Measurements from ENCODE around the gene PBX4. TPM values are rescaled to one million over a fixed set of nuclear protein-coding genes. Genes with fewer than 3 reads are reported as not detected.

Gene PBX4, protein sequence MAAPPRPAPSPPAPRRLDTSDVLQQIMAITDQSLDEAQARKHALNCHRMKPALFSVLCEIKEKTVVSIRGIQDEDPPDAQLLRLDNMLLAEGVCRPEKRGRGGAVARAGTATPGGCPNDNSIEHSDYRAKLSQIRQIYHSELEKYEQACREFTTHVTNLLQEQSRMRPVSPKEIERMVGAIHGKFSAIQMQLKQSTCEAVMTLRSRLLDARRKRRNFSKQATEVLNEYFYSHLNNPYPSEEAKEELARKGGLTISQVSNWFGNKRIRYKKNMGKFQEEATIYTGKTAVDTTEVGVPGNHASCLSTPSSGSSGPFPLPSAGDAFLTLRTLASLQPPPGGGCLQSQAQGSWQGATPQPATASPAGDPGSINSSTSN
- 0.26 TPM in 1 of 2 replicates, not detected in the other for total RNA-seq

DNA sequence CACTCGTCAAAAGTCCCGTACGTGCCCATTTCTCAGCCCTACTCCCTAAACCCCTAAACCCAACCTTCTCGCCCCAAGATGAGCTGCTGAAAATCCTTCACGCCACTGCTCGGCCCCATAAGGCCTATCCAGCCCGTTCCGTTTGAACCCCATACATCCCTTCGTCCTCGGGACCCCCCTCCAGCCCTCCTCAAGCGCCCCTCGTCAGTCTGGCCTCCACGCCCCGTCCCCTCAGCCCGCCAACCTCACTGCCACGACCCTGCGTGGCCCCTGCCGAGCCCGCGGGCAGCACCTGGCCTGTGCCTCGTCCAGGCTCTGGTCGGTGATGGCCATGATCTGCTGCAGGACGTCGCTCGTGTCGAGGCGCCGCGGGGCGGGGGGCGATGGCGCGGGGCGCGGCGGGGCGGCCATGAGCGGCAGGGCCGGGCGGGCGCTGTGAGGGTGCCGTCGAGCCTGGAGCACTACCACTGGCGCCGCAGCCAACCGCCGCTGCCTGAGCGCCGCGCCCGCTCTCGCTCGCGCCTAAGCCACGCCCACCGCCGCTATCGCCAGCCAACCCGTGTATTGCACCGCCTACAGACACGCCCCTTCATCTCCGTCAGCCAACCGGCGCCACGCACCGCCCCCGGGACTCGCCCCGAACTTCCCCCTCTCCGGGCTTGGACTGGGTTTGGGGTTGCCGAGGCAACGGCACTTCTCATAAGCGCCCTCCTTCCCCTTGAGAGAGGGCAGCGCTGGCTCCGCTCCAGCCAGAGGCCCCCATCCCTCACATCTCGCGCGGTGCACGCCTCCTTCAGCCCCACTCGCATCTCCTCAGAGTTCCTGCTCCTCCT is at the start of gene PBX4:
Gene PBX4 (minus strand): TSS at position 469 of the 833 bp plus-strand sequence. CDS start 58 bp downstream, at position 411.

DNA sequence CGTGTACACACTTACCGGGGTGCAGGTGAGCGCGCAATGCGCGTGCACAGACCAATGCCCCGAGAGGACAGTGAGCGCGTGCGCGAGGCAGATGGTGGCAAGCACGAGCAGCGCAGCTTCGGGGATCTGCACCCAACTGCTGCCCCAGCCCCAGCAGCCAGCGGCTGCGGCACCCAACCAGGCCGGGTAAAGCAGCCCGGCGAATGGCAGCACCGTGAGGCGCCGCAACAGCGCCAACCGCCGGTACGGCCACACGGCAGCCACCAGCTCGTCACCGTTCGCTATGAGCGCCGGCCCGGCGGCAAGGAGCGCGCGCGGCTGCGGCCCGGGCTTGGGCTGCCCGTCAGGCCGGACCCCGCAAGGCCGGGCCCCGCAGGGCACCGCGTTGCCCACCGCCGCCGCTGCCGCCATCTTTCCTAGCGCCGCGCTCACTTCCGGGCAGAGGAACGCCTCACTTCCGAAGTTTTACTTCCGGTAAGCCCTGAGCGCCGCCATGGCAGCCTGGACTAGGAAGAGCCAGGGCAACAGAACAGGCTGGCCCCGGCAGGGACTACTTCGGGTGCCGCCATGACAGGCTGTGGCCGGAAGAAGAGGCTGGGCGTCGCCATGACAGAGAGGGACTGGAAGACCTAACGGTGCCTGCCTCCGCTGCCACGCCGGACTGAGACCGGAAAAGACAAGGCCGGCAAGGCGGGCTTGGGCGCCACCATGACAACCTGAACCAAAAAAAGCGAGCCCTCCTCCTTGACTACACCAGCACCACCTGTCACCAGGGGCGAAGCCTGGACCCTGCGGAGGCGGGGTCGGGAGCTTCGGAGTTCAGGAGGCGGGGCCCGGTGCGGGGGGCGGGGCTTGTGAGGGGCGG is 45.0 kb upstream of the PBX4 start, which contains the start of gene ATP13A1:
Gene ATP13A1 (minus strand): TSS at position 421 of the 865 bp plus-strand sequence. CDS start 10 bp downstream, at position 411.

DNA sequence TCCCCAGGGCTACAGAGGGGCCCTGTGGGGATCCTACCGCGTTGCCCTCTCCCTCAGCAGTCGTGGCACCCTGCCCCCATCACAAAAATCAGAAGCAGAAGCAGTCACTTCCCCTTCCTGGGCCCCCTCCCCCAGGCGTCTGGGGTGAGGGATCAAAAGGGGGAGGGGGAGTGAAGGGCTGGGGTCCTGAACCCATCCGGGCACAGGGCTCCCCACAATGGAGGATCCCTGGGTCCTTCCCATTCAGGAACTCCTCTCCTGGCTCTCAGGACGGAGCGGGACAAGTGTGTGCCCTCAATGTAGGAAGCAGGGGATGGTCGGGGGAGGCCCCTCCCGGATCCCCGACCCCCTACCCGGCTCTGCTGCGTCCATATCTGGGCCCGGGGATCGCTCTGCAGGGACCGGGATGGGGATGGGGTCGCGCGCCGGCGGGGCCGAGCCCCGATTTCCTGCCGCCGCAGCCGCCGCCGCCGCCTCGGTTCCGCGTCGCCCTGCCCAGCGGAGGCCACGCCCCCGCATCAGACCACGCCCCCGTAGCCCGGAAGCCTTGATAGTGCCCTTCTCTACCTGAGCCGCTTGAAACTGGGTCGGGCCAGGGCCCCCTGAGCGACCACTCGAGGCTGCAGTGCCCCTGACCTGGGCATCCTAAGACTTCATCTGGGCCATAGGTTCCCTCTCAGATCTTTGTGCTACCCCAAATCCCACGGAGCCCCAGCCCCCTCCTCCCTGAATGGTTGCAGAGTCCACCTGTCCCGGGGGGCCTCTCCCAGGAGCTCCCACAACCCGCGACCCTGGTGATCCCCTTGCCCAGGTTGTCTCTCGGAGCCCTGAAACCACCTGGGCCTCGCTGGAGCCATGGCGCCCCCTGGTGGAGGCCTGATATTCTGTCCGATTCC is 24.9 kb upstream of the PBX4 start, which contains the start of gene GMIP:
Gene GMIP (minus strand): TSS at position 500 of the 896 bp plus-strand sequence. CDS start 128 bp downstream, at position 372.

DNA sequence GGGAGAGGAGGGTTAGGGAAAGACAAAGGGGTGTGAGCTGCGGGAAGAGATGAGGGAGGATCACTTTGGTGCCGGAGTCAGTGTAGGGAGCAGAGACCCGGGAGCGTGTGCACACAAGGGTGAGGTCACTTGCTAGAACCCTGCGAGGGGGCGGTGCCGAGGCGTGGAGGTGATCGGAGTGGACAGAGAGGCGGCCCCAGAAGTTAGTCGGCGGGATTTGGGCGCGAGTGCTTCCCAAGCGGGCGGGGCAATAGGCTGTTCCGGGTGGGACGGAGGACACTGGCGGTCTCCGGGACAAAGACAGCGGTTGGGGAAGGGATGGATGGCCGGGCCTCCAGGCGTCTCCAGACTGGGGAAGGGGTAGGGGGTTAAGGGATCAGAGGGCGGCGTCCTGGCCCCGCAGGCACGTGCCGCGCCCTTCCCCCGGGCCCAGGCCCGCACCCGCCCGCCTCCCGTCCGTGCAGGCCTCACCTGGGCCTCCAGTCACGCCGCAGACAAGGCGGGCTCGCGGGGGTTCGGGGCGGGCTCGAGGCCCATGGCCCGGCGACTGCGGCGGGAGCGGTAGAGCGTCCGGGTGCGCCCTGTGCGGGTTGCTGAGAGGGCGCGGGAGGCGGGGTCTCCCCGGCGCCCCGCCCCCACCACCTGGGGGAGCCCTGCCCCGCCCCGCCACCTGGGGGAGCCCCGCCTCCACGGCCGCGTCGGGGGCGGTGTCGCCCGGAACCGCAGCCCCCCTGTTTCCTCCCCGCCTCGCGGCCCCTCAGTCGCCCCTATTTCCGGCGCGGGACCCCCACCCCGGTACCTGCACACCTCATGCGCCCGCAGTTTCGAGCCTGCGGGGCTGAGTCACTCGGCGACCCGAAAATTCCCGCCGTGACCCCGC is 9.4 kb upstream of the PBX4 start, which contains the start of gene LPAR2:
Gene LPAR2 (minus strand): TSS at position 600 of the 880 bp plus-strand sequence. CDS start 945 bp downstream, outside the sequence.

DNA sequence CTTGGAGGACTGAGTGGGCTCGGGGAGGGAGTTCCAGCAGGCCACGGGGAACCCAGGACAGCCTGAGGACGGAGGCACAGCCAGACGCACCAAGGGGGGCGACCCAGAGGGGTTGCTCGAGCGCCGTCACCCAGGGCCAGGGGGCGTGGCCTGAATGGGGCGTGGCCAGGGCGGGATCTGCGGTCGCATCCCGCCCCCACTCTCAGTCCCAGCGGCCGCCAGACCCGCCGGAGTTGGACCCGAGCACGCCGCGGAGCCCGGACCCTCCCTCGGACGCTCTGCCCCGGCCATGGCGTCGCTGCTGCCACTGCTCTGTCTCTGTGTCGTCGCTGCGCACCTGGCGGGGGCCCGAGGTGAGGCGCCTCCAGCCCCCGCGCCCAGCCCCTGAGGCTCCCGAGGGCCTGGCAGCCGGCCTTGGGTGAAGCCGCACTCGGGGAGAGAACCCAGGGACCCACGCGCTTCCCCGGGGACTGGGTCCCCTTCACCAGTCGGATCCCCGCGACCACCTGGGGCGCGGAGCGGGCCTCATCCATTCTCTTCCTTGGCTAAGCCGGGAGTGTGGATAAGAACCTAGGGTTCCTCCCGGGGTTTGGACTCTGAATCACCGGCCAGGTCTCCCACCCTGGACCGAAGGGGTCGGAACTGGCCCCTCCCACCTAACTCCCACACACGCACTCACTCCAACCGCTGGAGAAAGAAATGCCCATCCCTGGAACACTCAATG is 80.3 kb downstream of the PBX4 start, which contains the start of gene CILP2:
Gene CILP2 (plus strand): TSS at position 205 of the 724 bp plus-strand sequence. CDS start 85 bp downstream, at position 290.

DNA sequence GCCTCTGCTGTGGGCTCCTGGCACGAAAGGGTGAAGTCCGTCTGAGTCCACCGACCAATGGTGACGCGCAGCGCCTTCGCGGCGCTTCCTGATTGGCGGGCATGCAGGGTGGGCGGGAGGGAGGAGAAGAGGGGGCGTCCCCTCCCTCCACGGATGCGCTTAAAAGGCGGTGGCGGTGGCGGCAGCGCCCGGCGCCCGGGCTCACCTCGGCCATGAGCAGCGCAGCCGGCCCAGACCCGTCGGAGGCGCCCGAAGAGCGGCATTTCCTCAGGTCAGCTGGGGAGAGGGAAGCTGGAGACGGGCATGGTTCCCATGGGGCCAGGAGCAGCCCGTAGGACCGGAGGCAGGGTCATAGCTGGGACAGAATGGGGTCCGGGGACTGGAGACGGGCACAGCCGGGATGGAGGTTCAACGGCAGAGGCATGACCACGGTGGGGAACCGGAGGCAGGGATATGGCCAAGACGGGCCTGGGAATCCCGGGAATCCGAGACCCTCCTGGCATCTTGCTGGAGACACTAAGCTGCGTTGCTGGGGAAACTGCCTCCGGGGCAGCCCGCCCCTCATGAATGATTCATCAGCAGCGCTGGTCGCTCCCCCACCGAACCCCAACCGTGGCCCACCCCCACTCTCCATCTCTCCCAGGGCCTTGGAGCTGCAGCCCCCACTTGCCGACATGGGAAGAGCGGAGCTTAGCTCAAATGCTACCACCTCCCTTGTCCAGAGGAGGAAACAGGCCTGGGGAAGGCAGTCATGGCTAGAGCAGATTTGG is 89.6 kb downstream of the PBX4 start, which contains the start of gene YJEFN3:
Gene YJEFN3 (plus strand): TSS at position 191 of the 770 bp plus-strand sequence. CDS start 22 bp downstream, at position 213.

DNA sequence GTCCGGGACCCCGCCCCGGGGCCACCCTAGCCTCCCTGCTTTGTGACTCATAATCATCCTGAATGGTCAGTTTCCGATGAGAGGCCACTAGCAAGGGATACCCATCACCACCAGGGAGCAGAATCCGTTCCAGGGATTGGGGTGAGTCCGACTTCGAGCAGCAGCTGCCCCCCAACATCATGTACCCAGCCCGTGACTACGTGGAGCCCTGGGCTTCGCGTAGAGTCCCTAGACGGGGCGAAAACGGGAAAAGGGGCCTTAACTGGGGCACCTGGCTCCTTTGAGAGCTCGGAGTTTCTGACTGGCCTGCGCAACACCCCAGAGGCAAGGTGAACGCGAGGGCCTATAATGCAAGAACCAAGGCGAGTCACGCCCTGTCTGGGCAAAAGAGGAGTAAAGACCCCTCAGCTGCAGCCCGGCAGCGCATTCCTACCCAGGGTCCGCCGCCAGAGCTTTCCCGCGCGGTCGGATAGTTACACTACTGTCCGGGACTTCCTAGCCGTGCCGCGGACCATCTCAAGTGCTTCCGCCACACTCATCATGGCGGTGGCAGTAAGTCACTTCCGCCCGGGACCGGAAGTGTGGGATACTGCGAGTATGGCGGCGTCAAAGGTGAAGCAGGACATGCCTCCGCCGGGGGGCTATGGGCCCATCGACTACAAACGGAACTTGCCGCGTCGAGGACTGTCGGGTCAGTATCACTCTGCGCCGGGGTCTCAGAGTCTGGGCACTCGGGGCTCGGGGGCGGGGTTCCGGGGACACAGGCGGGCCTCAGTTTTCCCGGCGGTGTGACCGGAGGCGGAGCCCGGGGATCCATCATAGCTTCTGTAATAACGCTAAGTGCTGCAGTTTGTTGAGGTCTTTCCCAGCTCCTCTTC is 102.6 kb downstream of the PBX4 start, which contains the start of gene NDUFA13:
Gene NDUFA13 (plus strand): TSS at position 584 of the 878 bp plus-strand sequence. CDS start 14 bp downstream, at position 598.

DNA sequence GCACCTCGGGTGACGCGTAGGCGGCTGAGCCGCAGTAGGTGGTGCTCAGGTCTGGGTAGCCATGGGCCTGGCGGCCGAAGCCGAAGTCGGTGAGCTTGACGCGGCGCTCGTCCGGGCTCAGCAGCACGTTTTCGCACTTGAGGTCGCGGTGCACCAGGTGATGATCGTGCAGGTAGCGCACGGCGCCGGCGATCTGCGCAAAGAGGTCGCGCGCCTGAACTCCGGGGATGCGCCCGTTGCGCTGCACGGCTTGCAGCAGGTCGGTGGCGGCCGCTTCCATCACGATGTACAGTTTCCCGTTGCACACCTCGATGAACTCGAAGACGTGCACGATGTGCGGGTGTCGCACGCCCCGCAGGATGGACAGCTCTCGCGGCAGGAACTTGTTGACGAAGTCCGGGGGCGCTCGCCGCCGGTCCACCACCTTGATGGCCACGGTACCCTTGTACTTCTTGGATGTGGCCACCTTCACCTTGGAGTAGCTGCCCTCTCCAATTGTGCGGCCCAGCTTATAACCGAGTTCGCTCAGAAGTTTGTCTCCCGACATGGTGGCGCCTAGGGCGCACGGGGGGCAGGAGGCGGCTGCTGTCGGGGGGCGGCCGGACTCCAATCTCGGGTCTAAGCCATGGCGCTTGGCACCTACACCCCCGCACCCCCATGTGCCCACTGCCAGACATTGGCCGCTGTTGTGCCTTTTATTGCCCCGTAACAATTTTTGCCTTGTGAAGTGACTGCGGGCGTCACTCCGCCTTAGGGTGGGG is 103.4 kb downstream of the PBX4 start, which contains the start of gene TSSK6:
Gene TSSK6 (minus strand): TSS at position 668 of the 761 bp plus-strand sequence. CDS start 121 bp downstream, at position 547.

Other genes starting within 250 kb of the PBX4 start
- 53.9 and 55.1 TPM in 2 replicates for gene GATAD2A, start 213.0 kb downstream of the PBX4 start, total RNA-seq
- gene TSSK6, start 103.1 kb downstream of the PBX4 start, total RNA-seq: 1.1 and 1.5 TPM in 2 replicates
- gene NDUFA13, start 102.5 kb downstream of the PBX4 start, total RNA-seq: 312 and 424 TPM in 2 replicates
- 0.13 and 0.44 TPM in 2 replicates for gene YJEFN3, start 89.8 kb downstream of the PBX4 start, total RNA-seq
- gene CILP2, start 80.4 kb downstream of the PBX4 start, total RNA-seq: under 0.01 TPM in 2 replicates
- 0.13 and 0.37 TPM in 2 replicates for gene LPAR2, start 9.5 kb upstream of the PBX4 start, total RNA-seq
- 2.5 and 2.8 TPM in 2 replicates for gene GMIP, start 25.0 kb upstream of the PBX4 start, total RNA-seq
- 23.8 and 27.3 TPM in 2 replicates for gene ATP13A1, start 45.0 kb upstream of the PBX4 start, total RNA-seq
- gene ZNF101, start 50.2 kb upstream of the PBX4 start, total RNA-seq: 5.4 and 6.3 TPM in 2 replicates
- gene ZNF14, start 114.4 kb upstream of the PBX4 start, total RNA-seq: 4.7 and 5.3 TPM in 2 replicates
- gene ZNF506, start 203.1 kb upstream of the PBX4 start, total RNA-seq: 9.2 and 9.9 TPM in 2 replicates
- gene ZNF253, start 247.2 kb upstream of the PBX4 start, total RNA-seq: 2.2 and 2.9 TPM in 2 replicates